Osteoblast (primary cell): ENCODE measurements around the gene CFAP53. TPM values are rescaled to one million over a fixed set of nuclear protein-coding genes. Genes with fewer than 3 reads are reported as not detected.

Experiments
- DNase-seq: peaks from one replicate; pipeline ENCODE4 v3.0.0; 2011; ENCODE audit warnings: low spot score, mixed read lengths; ENCODE audit not compliant: insufficient read length; ENCODE audit errors: missing footprints
- H2AFZ ChIP-seq: 2 replicates; pipeline ENCODE4 v1.6.0; 2011; ENCODE audit warnings: mild to moderate bottlenecking, low read length
- H3K27ac ChIP-seq: 2 replicates; pipeline ENCODE4 v1.5.1; 2011; ENCODE audit warnings: mild to moderate bottlenecking, low read depth, low read length, moderate library complexity
- H3K27me3 ChIP-seq: 2 replicates; pipeline ENCODE4 v1.6.0; 2012; ENCODE audit warnings: mild to moderate bottlenecking, control low read depth, inconsistent platforms, low read length, moderate library complexity; ENCODE audit not compliant: insufficient read depth
- H3K36me3 ChIP-seq: 2 replicates; pipeline ENCODE4 v1.5.1; 2011; ENCODE audit warnings: mild to moderate bottlenecking, low read length, control low read depth, moderate library complexity; ENCODE audit not compliant: insufficient read depth
- H3K4me1 ChIP-seq: 2 replicates; pipeline ENCODE4 v1.5.1; 2011; ENCODE audit warnings: mild to moderate bottlenecking, low read length, control low read depth, moderate library complexity; ENCODE audit not compliant: insufficient read depth
- H3K4me2 ChIP-seq: 2 replicates; pipeline ENCODE4 v1.6.0; 2011; ENCODE audit warnings: mild to moderate bottlenecking, low read length; ENCODE audit not compliant: insufficient read depth
- H3K4me3 ChIP-seq: fragments of 200-600 bp; sonication (generic); 3 replicates; pipeline ENCODE4 v1.5.1; 2012; ENCODE audit warnings: mild to moderate bottlenecking, low read length, inconsistent platforms; ENCODE audit not compliant: insufficient read depth
- H3K79me2 ChIP-seq: 2 replicates; pipeline ENCODE4 v1.6.0; 2012; ENCODE audit warnings: mild to moderate bottlenecking, low read length, control low read depth, inconsistent platforms; ENCODE audit not compliant: insufficient read depth
- H3K9me3 ChIP-seq: 2 replicates; pipeline ENCODE4 v1.5.1; 2011; ENCODE audit warnings: low read depth, low read length, control low read depth
- H4K20me1 ChIP-seq: 2 replicates; pipeline ENCODE4 v1.6.0; 2012; ENCODE audit warnings: mild to moderate bottlenecking, low read length, control low read depth; ENCODE audit not compliant: insufficient read depth
- small RNA-seq: library from RNA; depleted of rRNA; stranded (forward); fragments of <200 nt; gene quantifications from one replicate; pipeline ENCODE3, GENCODE V24; 2012
- total RNA-seq: library from RNA; depleted of rRNA; stranded (reverse); fragments of >200 nt; gene quantifications from 2 replicates; pipeline ENCODE4 v1.2.3, GENCODE V29; 2012
- TF ChIP-seq, protein P1 (sequence below): IDR thresholded peaks from 2 replicates; pipeline ENCODE4 v1.5.1; 2011; ENCODE audit warnings: mild to moderate bottlenecking, low read depth, low read length, moderate library complexity; ENCODE audit errors: extremely low read depth

Gene CFAP53
- total RNA-seq, 1 donor: 0.36 TPM

DNA sequence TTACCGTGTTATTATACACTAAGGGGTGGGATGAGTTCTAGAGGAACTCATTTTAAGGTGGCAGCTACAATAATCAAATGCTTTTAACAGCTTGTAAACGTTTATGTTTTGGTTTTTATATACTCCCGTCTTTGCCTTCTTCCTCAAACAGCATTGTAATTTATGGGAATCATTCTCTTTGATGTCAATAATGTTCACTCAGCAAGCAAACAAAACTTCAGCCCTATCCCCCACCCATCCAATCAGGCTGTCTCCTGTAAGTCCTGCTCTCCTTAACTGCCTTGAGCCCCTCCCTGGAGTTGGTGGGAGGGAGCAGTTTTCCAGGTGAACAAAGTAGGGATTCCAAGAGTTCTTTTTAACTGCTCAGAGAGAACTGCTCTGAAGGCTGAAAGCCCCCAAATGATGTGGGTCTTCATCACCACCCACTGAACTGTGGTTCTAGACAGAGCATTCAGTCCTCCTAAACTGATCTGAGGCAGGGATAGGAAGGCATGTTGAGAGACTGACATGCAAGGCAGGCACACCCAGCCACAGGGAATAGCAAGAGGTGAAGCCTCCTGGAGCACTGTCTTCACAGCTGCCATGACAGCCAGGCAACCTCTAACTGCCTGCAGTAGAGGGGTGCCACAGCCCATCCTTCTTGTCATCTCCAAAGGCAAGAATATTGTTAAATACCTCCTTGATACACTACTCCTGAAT is 88.9 kb downstream of the CFAP53 start:
- Histone ChIP-seq H3K27ac (no peak overlapping the region), H3K4me2 (no peak overlapping the region), H3K27me3 (peaks cover 3% of the 10 kb centered on the region), H3K79me2 (no peaks in the 10 kb centered on the region), H2AFZ (no peak overlapping the region), H3K4me1 (no peaks in the 10 kb centered on the region), H3K9me3 (no peaks in the 10 kb centered on the region), H3K4me3 (no peak overlapping the region), H4K20me1 (no peaks in the 10 kb centered on the region), H3K36me3 (no peaks in the 10 kb centered on the region)
- TF ChIP-seq, protein P1, sequence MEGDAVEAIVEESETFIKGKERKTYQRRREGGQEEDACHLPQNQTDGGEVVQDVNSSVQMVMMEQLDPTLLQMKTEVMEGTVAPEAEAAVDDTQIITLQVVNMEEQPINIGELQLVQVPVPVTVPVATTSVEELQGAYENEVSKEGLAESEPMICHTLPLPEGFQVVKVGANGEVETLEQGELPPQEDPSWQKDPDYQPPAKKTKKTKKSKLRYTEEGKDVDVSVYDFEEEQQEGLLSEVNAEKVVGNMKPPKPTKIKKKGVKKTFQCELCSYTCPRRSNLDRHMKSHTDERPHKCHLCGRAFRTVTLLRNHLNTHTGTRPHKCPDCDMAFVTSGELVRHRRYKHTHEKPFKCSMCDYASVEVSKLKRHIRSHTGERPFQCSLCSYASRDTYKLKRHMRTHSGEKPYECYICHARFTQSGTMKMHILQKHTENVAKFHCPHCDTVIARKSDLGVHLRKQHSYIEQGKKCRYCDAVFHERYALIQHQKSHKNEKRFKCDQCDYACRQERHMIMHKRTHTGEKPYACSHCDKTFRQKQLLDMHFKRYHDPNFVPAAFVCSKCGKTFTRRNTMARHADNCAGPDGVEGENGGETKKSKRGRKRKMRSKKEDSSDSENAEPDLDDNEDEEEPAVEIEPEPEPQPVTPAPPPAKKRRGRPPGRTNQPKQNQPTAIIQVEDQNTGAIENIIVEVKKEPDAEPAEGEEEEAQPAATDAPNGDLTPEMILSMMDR: no peak
- no peak for DNase-seq

Small RNA genes lying within 50 kb of the gene (small RNA-seq; reads per million reads assigned to genes)
- gene RN7SL310P: not detected

Other genes starting within 250 kb of the CFAP53 start
- 0.36 and 1.2 TPM in 2 replicates for gene MYO5B, start 71.3 kb downstream of the CFAP53 start, total RNA-seq
- 64.8 and 71.3 TPM in 2 replicates for gene MBD1, start 15.0 kb upstream of the CFAP53 start, total RNA-seq
- 30.4 and 33.3 TPM in 2 replicates for gene CXXC1, start 21.2 kb upstream of the CFAP53 start, total RNA-seq
- gene SKA1, start 108.6 kb upstream of the CFAP53 start, total RNA-seq: 1.8 and 2.9 TPM in 2 replicates